HG03521 (cell line): Measurements from ENCODE around the gene BTBD9.
A peak's percentile ranks its signal among the peaks of the same experiment; 100 is the strongest.

Experiments used
- ATAC-seq: cut with Tn5 transposase; IDR thresholded peaks from one replicate; pipeline ENCODE4 v1.9.1; 2021; ENCODE audit warnings: mild to moderate bottlenecking, moderate library complexity; ENCODE audit not compliant: unreplicated experiment

BTBD9 gene

DNA sequence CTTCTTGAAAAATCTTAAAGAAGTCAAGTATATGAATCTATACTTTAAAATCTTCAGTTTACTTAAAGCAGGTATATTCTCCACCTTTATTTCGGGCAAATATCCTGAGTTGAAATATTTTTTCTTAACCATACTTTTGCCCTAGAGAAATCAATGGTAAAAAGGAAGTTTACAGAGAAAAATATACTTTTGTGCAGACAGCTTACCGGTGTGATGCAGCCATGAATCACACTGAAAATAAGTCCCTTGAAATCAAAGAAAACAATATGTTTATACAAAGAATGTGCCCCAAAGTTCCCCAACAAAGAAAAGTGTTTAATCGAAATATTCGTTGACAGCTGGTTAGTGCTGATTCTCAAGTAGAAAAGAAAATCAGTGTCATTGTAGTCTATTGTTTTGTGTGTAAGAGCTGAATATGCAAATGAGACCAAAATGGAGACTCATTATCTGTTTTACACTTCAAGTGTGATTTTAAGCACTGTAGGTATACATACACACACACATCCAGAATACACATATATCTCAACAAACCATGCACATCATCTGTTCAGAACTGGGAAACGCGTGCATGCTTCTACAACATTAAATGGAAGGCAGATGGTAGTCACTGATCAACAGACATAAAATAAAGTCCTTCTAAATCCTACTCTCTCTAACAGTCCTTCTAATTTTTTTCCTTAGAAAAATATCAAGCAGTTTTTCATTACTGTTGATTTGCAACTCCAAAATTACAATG is 73.3 kb downstream of the BTBD9 start:
- no peak for ATAC-seq

GRCh38 chr6:38564301-38564700 is 75.4 kb downstream of the BTBD9 start:
- ATAC-seq: no peak

- ATAC-seq: no peak
Observed at GRCh38 chr6:38555606-38556005, 84.1 kb downstream of the BTBD9 start.

DNA sequence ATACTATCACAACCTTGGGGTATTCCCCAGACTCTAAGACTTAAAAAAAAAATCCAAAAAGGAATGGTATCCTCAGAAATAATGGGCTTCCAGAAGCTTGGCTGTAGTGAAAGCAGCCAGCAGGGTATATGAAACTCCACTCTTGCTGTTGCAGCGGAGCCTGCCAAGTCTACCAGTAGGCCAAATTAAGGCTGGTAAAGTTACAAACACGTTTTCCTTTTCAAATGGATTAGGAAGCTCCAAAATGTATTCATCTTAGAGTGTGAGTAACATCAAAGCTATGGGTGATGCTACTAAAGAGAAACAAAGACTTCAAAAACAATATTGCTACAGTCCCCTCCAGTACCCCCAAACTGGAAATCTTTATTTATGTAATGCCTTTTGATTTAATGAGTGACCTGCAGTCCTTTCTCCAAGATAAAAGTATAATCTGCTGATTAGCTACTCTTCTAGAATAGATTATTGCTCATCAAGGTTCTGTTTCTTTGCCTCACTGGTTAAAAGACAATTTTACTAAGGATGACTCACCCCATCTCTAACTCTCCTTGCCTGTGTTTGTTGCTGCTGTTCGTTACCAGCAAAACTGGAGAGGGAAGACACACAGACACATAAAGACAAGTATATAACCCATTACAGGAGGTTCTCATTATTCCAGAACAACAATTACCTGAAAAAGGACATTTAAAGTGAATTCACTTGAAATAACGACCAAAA is 84.9 kb downstream of the BTBD9 start:
- no peak for ATAC-seq

DNA sequence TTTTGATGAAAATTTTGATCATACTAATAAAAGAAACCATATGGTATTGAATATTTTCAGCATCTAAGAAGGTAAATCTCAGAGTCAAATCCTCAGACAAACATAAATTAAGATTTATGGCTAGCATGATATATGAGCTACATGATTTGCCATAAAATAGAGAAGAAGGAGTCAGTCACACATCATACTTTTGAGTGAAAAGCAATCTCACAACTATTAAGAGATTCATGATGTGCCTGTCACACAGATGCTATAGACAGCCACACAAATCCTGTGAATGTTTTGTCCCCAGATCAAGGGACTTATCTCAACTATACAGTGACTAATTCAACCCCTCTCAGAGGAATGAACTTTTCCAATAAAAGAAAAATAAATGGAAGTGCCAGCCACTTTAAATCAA is 85.7 kb downstream of the BTBD9 start:
- ATAC-seq: no peak

- peak; percentile 61 for ATAC-seq
Observed at GRCh38 chr6:38552121-38552520, 87.6 kb downstream of the BTBD9 start.

- ATAC-seq: no peak
Observed at GRCh38 chr6:38549795-38550194, 89.9 kb downstream of the BTBD9 start.

- no peak for ATAC-seq
Observed at GRCh38 chr6:38549180-38549579, 90.5 kb downstream of the BTBD9 start.

- no peak for ATAC-seq
Observed at GRCh38 chr6:38543022-38543421, 96.7 kb downstream of the BTBD9 start.

DNA sequence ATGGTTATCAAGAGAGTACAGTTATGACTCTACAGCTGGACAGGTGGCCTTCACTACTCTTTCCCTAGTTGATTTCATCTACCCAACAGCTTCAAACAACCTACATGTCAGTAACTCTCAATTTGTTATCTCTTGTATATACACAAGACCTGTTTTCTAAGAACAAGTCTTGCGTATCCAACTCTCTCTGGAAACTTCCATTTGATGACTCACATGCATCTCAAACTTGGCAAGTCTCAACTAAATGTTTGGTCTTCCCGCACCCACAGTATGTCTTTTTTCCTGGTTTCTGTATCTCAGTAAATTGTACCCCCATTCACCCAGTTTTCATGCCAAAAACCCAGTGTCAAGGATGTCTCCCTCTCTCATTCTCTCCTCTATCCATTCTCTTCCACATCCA is 97.7 kb downstream of the BTBD9 start:
- ATAC-seq: no peak

GRCh38 chr6:38533064-38533463 is 106.7 kb downstream of the BTBD9 start:
- no peak for ATAC-seq

- no peak for ATAC-seq
Observed at GRCh38 chr6:38531134-38531533, 108.6 kb downstream of the BTBD9 start.

DNA sequence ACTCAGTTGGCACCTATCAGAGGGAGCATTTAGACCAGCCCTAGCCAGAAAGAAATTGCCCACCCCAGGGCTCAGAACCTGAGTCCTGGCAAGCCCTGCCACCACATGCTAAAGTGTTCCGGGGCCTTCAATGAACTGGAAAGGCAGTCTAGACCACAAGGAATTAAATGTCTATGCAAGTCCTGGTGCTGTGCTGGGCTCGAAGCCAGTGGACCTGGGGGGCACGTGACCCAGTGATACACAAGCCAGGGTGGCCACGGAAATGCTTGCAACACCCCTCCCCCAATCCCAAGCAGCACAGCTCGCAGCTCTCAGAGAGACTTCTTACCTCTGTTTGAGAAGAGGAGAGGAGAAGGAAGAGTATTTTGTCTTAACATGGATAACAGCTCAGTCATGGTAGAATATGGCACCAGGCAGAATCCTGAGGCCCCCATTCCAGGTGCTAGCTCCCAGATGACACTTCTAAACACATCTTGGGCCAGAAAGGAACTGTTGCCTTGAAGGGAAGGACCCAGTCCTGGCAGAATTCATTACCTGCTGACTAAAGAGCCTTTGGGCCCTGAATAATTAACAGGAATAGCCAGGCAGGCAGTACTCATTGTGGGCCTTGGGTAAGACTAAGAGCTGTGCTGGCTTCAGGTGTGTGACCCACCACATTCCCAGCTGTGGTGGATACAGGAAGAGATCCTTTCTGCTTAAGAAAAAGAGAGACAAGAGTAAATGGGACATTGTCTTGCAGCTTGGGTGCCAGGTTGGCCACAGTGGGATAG is 111.3 kb downstream of the BTBD9 start:
- no peak for ATAC-seq

DNA sequence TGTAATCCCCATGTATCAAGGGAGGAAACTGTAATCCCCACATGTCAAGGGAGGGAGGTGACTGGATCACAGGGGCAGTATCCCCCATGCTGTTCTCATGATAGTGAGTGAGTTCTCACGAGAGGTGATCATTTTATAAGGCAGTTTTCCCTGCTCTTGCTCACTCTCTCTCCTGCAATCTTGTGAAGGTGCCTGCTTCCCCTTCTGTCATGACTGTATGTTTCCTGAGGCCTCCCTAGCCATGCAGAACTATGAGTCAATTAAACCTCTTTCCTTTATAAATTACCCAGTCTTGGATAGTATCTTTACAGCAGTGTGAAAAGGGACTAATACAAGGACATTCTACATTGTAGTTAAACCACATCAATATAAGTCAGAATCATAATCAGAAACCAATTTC is 112.4 kb downstream of the BTBD9 start:
- ATAC-seq: no peak

DNA sequence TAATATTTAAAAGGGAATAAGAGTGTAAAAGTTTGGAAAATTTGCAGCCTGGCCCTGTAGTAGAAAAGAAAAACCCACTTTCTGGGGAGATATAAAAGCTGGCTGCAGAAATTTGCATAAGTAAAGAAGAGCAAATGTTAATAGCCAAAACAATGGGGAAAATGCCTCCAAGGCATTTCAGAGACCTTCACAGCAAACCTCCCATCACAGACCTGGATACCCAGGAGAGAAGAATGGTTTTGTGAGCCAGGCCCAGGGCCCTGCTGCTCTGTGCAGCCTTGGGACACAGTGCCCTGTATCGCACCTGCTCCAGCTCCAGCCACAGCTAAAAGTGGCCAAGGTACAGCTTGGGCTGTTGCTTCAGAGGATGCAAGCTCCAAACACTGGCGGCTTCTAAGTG is 113.8 kb downstream of the BTBD9 start:
- no peak for ATAC-seq

GRCh38 chr6:38524436-38525145 is 115.1 kb downstream of the BTBD9 start:
- no peak for ATAC-seq

- no peak for ATAC-seq
Observed at GRCh38 chr6:38522322-38522721, 117.4 kb downstream of the BTBD9 start.

DNA sequence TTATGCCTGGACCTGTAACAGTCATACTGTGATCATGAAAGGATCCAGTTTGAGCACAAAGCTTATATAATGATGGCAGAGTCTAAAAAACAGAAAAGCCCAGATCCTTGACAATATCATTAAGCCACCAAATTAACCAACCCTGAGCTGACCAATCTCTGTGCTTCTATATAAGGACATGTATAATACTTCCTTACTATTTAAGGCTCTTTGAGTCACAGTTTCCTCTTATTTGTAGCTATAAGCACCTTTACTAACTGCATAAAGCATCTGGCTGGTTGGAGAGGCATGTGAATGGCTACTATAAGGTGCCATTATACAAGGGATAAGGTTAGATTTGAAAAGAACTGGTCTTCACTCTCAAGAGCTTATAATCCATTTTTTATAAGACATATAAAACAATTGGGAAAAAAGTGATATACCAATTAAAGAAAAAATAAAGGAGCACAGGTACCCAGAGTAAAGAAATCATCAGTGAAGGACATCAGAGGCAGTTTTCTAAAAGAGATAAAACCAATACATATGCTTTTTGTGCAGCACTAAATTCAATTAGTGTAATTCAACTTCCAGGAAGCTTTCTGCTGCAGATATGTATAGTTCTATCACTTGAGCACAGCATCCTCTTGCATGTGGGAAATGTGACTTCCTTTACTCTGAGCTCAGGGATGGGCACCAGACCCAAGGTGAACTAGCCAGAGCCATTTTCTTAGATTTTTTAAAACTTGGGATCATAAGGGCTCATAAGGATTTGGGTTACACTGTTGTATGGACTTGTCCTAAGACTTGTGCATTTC is 121.0 kb downstream of the BTBD9 start:
- no peak for ATAC-seq

DNA sequence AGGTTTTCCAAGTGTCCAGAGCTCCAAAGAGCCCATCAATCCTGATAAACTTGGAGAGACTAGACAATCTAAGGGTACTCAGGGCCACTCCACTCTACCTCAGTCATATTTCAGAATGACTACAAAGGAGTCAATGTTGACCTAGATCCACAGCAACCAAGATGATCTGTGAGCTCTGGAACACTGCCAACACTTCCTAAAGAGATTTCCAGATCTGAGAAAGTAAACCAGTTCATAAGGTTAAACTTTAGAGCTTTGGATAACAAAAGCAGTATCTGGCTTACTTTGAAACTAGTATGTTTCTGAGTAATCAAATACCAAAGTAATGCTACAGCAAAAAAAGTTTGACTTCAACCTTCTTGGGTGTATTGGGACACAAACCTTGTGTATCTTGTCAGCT is 122.7 kb downstream of the BTBD9 start:
- no peak for ATAC-seq

DNA sequence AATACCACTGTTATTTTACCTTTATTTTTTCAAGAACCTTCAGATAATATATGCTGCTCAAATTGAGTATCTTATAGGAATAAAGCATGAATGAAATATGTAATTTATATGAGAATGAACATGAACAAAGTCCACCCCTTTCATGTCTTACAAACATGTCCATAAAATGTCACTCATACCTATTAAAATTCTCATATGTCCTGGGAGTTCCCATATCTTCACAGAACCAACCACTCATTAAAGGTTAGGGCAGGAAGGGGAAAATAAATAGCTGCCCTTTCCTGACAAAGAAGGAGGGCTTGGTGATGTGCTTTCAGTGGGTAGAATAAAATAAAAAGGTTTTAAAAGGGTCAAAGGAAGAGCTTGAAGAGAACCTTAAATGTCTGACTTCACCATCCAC is 125.3 kb downstream of the BTBD9 start:
- no peak for ATAC-seq
